Measurements from ENCODE around the gene SCG5.
"Not testable (repeated sequence)": the region's sequence is repeated elsewhere in the genome, so short reads cannot be mapped to it uniquely, and the experiment has no call there.

Gene SCG5, protein sequence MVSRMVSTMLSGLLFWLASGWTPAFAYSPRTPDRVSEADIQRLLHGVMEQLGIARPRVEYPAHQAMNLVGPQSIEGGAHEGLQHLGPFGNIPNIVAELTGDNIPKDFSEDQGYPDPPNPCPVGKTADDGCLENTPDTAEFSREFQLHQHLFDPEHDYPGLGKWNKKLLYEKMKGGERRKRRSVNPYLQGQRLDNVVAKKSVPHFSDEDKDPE

DNA sequence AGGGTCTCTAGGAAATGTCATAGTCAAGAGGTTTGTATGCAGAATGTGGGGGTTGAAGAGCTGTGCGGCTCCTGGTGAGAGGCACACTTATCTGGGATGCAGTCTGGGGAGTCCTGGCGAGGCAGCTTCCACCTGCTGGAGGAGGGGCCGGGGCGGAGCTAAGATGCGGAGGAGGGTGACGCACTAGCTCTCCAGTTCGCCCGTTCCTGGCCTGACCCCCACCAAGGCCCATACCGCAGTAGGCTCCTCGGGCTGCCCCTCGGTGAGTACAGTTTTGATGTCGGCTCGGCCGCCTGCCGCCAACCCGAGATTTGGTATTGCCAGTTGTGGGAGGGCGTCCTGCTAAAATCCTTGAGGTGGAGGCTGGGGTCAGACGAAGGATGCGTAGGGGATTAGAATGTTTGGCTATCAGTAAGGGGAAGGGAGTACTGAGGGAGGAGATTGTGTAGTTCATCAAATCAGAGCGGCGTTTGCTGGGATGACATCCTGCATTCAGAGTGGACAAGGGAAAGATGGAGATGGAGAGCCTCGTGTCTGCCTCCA is at the start of gene SCG5:
TSS of gene SCG5 (plus strand) at position 194 of the 543 bp plus-strand sequence. CDS start 1,883 bp downstream, outside the sequence.
- DNase-seq = no peak

DNA sequence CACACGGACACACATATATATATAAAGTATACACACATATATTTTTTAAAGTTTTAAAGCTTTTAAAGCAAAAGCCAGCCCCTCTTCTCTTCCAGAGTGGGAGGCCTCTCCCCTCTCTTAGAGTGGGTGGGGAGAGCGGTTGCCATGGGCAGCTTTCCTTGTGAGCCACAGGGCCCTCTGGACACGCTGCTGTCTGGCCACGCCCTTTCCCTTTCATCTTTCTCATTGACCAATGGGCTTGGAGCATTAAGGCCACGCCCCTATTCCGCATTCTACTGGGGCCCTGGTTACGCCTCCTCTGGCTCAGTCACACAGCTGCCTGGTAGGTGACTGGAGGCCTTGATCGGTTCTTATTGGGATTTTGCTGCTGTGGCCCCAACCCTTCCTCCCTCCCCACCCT is 48.4 kb upstream of the SCG5 start, which contains the start of gene GOLGA8N:
TSS of gene GOLGA8N (plus strand) at position 306 of the 400 bp plus-strand sequence.
- not testable (repeated sequence) for DNase-seq

DNA sequence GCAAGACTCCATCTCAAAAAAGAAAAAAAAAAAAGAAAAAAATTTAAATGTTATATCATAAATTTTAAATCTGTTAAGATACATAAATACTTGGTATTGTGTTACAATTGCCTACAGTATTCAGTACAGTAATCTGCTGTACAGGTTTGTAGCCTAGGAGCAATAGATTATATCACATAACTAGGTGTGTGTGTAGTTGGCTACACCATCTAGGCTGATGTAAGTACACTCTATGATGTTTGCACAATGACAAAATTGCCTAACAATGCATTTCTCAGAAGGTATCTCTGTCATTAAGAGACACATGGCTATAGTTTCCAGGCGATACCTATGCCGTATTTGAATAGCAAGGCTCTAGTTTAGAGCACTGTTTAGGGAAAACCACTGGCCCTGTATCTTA is 32.0 kb upstream of the SCG5 start:
- not testable (repeated sequence) for DNase-seq

DNA sequence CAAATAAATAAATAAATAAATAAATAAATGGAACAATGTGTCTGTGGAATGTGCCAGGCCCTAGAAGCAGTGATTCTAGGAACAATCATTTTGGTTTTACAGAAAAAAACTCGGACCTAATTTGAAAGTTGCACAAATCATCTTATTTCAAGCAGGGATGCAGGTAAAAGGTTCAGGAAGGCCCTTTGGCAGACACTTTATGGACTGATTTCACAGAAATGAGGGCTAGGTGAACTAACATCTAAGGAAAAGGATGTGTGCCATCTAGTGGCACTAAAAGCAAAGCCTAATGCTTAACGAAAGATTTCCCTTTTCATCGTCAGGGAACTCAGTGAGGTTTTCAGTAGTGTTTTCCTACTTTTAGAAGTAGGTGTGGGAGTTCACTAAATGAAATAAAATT is 30.8 kb upstream of the SCG5 start:
- not testable (repeated sequence) for DNase-seq

DNA sequence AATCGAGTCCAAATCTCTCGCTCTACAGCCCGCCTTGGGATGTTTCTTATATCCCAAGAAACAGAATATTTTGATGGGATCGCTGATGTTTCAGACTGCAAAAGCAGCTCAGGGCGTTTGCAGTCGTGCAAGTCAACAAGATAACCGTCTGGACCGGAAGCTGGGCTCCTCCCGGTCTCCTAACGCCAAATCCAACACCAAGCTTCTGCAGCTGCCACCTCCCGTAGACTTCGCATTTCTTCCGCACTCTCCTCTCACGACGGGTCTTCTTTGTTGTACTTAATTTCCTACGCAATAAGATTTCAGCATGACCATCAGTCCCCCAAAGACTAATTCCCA is 26.8 kb upstream of the SCG5 start:
- not testable (repeated sequence) for DNase-seq

DNA sequence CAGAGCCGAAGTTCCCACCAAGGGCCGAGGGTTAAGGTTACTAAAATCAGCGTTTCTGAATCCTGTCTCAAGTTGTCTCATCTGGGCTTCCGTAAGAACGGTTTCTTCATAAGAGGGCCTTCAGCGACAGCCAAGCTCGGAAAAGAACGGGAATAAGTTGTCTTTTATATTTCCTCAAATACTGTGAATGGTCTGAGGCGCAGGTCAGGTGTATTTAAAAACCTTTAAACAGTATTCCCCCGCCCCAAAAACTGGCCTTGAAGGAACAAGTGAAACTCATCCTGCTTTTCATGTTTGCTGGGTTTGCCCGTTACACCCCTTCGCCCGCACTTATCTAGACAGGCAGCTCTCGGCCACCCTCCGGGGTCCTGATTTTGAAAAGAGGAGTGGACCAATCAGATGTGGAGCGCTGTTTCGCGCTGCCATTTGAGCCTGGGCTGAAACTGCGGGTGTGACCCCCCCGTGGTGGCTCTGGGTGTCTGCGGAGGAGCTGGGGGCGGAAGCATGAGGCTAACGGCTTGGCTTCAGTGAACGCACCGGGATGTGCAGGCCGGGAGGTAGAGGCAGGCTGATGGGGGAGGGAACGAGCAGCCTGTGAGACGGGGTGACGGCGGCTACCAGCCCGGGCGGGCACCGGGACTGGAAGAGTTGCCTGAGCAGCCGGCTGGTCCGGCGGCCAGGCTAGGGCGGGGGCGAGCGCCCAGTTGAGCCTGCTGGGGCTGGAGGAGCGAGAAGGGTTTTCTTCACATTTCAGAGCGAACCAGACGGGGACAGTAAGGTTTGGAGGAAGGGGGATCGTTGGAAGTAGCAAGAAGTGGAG is 26.2 kb upstream of the SCG5 start, which contains the start of gene ARHGAP11A:
TSS of gene ARHGAP11A (plus strand) at position 454 of the 820 bp plus-strand sequence. CDS start 708 bp downstream, outside the sequence.
- peak; percentile 67 for DNase-seq

DNA sequence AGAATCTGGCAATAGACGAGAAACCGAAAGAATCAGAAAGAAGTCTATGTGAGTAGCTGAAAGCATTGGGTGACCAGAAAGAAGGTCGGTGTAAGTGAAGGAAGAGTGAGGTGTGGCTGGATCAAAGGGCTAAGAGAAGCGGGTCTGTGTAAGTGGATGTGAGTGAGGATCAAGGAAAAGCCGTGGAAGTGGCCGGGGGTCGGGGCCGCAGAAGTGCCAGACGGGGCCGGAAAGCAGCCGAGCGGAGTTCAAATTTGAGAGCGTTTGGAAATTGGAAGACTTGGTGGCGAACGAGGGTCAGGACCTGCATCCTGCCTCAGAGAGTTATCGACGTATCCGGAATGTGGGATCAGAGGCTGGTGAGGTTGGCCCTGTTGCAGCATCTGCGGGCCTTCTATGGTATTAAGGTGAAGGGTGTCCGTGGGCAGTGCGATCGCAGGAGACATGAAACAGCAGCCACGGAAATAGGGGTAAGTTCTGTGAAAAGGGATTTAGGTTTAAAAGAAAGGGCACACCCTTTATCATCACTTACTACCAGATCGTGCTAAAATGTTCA is 25.6 kb upstream of the SCG5 start:
- not testable (repeated sequence) for DNase-seq

DNA sequence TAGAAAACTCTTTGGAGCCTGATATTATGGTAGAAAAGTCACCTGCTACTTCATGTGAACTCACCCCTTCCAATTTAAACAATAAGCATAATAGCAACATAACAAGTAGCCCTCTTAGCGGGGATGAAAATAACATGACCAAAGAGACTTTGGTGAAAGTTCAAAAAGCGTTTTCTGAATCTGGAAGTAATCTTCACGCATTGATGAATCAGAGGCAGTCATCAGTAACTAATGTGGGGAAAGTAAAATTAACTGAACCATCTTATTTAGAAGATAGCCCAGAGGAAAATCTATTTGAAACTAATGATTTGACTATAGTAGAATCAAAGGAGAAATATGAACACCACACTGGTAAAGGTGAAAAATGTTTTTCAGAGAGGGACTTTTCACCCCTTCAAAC is 5.1 kb upstream of the SCG5 start:
- DNase-seq = no peak

DNA sequence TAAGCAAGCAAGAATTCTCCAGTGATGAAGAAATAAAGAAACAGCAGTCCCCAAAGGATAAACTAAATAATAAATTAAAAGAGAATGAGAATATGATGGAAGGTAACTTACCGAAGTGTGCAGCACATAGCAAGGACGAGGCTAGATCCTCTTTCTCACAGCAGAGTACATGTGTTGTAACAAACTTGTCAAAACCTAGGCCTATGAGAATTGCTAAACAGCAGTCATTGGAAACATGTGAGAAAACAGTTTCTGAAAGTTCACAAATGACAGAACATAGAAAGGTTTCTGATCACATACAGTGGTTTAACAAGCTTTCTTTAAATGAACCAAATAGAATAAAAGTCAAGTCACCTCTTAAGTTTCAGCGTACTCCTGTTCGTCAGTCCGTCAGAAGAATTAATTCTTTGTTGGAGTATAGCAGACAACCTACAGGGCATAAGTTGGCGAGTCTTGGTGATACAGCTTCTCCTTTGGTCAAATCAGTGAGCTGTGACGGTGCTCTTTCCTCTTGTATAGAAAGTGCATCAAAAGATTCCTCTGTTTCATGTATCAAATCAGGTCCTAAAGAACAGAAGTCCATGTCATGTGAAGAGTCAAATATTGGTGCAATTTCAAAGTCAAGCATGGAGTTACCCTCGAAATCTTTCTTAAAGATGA is 4.5 kb upstream of the SCG5 start:
- DNase-seq = no peak

DNA sequence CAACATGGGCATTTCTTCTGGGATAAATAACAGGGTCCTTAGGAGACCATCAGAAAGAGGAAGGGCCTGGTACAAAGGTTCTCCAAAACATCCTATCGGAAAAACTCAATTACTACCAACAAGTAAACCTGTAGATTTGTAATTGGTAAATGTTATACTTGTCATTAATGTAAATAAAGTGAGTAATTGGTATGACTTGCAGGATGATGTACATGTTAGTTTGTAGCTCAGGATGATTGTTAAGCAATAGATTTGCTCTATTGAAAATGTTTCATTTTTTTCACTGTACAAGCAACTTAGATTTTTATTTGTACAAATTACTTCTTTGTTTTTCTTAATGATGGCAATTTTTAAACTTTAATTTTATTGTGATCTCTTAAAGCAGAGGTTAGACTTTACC is 3.8 kb upstream of the SCG5 start:
- DNase-seq = no peak

DNA sequence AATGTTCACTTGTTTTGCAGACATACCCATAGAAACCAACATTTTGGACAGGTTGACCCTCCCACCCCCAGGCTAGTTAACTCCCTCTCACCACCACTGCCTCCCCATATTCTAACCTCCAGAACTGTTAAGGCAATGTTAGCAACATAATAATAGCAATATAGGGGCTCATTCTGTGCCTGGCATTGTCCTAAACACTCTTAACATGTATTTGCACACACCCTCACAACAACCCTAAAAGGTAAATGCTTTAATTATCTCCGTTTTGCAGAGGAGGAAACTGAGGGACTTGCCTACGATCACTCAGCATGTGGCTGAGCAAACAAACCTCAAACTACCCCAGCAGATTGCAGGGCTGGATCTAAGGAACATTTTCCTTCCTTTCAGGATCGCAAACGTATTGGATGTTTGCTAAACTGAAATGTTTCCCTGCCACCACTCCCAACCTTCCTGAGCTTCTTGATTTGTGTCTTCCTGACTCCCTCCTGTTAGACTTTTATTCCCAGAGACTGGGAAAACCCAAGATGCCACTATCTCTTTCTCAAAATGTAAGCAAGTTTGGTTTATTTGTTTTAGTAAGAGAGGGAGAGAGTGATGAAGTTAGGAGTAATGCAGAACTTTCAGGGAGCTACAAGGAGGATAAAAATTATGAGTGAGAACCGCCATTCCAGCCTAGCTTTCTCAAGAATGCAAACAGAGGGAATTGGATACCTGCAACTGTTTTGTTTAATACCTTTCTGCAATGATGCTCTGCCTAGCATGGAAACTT is 1.3 kb downstream of the SCG5 start:
- DNase-seq = no peak

DNA sequence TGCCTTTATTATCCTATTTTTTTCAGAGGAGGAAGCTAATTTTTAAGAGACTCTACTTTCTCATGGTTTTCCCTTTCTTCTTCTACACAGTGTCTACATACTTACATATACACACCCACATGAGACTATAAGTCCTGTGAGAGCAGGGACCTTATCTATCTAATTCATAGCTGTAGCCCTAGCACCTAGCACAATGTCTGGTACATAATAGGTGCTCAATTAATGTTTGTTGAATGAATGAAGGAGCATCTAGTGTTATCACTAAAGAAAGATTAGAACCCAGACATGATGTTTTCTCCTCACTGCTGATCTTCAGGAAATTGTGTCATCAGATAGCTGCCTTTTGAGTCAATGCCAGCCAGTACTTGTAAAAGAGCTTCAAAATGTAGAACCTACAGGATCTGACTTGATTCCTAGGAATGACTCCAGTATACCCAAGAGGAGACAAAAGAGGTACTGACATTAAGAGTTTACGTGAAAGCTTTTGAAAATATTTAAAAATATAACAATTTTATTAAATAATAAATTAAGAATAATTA is 2.5 kb downstream of the SCG5 start:
- no peak for DNase-seq

DNA sequence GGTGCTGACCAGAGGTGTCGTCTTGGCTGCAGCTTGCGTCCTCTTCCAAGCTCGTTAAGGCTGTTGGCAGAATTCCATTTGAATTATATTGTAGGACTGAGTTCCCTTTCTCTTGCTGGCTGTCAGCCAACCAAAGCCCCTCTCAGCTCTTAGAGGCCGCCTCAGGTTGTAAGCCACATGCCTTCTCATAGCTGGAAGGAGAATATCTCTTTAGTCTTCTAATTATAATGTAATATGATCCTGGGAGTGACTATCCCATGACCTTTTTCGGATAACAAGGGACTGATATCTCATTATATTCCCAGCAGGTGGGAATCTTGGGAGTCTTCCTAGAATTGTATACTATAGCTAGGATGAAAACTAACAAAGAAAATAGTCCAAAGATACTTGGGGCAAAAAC is 4.8 kb downstream of the SCG5 start:
- DNase-seq = no peak

DNA sequence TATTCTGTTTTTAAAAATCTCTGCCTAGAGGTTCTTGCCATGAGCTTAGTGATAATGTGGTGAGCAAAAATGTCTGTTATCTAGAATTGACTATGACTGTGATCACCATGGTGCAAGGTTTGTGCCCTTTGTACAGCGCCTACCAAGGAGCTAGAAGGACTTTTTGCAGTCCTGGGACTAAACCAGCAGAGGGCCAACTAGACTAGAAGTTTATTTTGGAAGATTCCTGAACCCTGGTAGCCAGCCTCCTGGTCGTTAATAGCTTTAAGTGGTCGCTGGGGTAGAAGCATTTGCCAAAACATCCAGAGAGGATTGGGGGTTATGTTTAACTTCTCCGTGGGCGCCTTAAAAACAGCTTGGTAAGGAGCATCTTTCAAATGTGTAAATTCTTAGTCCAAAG is 7.8 kb downstream of the SCG5 start:
- no peak for DNase-seq

DNA sequence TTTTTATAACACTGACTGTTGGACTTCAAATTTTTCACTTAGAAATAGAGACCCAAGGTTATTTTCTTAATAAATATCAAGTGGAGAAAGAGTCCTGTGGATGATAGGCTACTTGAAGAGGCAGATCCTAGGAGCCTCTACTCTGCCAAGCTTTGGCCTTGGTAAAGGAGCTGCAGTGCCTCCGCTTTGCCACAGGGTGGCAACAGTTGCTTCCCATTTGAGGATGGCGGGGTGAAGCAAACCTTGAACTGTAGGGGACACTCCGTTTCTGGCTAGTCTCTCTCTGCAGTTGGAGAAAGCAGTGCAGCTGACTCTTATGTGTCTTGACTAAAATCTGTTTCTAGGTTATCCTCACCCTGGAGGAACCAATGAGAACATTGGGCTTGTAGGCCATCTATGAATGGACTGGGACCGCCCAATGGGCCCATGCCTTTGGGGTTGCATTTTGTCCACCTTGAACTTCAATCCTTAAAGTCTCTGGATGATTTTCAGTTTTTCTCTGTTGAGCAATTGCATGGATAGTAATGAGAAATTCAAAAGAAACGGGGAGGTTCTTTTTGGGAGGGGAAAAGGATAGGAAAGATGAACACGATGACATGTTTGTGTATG is 9.8 kb downstream of the SCG5 start:
- no peak for DNase-seq

DNA sequence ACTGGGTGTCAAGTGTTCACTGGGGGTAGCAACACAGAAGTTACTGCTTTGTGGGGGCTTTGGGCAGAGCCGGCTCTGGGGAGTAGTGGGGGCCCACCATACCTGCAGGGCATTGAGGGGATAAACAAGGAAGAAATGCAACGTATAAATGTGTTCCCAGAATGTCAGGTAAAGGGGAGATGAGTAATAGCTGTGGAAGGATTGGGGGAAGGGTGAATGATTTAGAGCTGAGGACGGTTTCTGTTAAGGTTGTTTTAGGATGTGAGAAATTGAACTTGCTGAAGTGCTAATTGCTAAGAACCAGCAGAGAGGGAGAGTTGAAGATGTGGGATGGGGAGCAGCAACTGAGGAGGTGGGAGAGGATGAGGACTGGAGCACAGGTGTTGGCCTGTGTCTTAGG is 10.7 kb downstream of the SCG5 start:
- no peak for DNase-seq

DNA sequence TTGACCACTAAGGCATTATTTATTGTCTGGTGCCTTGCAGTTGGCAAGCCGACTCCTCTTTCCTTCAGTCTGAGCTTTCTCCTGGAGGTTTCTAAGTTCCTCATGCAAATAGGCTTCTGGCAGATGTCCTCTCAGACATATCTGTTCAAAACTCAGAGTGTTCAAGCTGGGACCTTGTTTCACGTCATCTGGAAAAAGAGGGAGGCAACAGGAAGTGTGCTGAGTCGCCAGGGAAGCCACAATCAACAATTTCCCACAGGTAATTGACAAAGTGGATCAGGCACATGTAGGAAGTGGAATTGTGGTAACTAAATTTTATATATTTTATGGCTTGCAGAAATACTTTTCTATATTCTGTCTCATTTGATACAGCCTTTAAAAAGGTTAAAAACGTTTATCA is 14.6 kb downstream of the SCG5 start:
- DNase-seq = no peak

DNA sequence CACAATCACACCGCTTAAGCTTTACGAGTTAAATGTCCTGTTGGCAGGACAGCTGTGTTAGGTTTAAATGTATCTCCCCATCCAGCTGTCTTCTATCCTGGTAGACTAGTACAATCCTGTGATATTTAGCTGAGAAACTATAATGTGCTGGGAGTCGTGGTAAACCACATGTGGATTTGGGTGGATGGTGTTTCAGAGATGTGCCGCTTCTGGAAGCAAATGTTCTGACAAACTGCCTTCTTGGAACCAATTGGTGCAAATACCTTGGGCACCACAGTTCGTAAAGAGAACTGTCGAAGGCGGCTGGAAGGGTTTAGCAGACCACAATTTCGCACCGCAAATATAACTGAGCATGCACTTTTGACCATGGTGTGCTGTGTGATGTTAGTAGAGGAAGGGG is 15.0 kb downstream of the SCG5 start:
- DNase-seq = no peak

DNA sequence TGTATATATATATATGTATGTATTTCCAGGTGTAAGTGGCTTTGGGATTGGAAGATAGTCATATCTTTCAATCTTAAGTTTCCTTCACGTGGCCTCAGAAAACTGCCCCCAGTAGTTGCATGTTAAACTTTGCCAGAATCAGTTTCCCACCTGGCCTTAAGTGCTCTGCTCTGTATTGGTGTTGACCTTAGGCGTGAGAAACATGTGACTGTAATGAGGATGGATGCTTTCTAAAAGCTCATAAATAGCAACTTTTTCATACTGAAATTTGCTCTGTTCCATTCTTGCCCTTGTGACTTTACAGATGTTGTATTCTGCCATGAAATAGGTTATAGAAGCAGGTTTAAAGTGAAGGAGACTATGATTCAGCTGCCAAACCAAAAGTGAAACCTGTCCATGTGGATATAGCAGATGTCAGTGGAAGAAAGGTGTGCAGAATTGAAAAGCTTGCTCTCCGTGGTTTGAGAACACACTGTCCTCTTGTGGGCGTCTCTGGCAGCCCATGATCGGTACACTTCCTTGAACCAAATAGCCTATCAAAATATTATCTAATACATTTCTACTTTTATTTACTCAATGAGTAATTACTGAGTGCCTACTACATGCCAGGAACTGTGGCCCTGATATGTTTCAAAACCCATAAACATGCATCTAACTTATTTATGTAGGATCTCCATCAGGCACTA is 15.8 kb downstream of the SCG5 start:
- DNase-seq = no peak

DNA sequence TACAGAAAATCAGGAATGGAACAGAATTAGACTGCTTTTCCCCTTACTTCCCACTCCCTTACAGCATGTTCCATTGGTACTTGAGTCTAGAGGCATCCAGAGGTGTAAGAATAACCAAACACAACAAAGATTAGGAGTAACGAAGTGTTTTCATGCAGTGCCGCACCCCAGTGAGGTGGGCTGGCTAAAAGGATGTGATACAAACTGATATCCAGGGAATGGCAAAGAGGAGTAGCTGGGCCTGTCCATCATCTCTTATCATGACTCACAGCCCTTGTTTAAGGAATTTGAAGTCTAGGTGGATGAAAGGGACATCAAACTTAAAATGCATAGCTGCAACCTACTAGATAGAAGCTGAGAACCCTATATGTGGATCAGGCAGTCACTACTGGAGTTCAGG is 16.4 kb downstream of the SCG5 start:
- no peak for DNase-seq
